Mesothelial cell of epicardium (in vitro differentiated cells): ENCODE data around the gene EPHB6. TPM values are rescaled to one million over a fixed set of nuclear protein-coding genes. Genes with fewer than 3 reads are reported as not detected.

Experiments used
- DNase-seq, 2 experiments: peaks; one replicate each; pipeline ENCODE4 v3.0.0; 2021; ENCODE audit warnings: low spot score in 2 of 2; ENCODE audit not compliant: unreplicated experiment in 2 of 2
- H3K27ac Mint-ChIP-seq: 2 replicates; pipeline ENCODE4 v1.8.0; 2021; ENCODE audit warnings: mixed read lengths
- H3K27me3 Mint-ChIP-seq: 2 replicates; pipeline ENCODE4 v1.8.0; 2021; ENCODE audit warnings: low read depth, mixed read lengths
- H3K36me3 Mint-ChIP-seq: 2 replicates; pipeline ENCODE4 v1.8.0; 2021; ENCODE audit warnings: mixed read lengths
- H3K4me1 Mint-ChIP-seq: 2 replicates; pipeline ENCODE4 v1.8.0; 2021; ENCODE audit warnings: mixed read lengths
- H3K4me3 Mint-ChIP-seq: 2 replicates; pipeline ENCODE4 v1.8.0; 2021; ENCODE audit warnings: mild to moderate bottlenecking, moderate library complexity, mixed read lengths
- H3K9me3 Mint-ChIP-seq: 2 replicates; pipeline ENCODE4 v1.8.0; 2021; ENCODE audit warnings: mixed read lengths
- total RNA-seq: library from RNA; stranded (reverse); gene quantifications from 3 replicates; pipeline ENCODE4 v1.2.1, GENCODE V29; 2021
- TF ChIP-seq, protein P1 (sequence below): fragments of 200-600 bp; sonication (generic); IDR thresholded peaks from one replicate; pipeline ENCODE4 v1.5.0; 2021; ENCODE audit warnings: antibody characterized with exemption; ENCODE audit not compliant: unreplicated experiment

Gene EPHB6
- total RNA-seq, 1 donor from 2014 or later, result 28.0 TPM

- Mint-ChIP-seq H3K9me3 (no peaks in the 10 kb centered on the region), H3K36me3 (no peaks in the 10 kb centered on the region), H3K4me1 (peaks cover 24% of the 10 kb centered on the region), H3K4me3 (no peak overlapping the region), H3K27me3 (peaks cover 1% of the 10 kb centered on the region), H3K27ac (no peak overlapping the region)
- DNase-seq, result peak in 1 of 2 experiments; percentile 41
- TF ChIP-seq, protein P1, sequence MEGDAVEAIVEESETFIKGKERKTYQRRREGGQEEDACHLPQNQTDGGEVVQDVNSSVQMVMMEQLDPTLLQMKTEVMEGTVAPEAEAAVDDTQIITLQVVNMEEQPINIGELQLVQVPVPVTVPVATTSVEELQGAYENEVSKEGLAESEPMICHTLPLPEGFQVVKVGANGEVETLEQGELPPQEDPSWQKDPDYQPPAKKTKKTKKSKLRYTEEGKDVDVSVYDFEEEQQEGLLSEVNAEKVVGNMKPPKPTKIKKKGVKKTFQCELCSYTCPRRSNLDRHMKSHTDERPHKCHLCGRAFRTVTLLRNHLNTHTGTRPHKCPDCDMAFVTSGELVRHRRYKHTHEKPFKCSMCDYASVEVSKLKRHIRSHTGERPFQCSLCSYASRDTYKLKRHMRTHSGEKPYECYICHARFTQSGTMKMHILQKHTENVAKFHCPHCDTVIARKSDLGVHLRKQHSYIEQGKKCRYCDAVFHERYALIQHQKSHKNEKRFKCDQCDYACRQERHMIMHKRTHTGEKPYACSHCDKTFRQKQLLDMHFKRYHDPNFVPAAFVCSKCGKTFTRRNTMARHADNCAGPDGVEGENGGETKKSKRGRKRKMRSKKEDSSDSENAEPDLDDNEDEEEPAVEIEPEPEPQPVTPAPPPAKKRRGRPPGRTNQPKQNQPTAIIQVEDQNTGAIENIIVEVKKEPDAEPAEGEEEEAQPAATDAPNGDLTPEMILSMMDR, result peak; percentile 82
These were observed 26.1 kb downstream of the EPHB6 start for GRCh38 chr7:142880876-142881505.

DNA sequence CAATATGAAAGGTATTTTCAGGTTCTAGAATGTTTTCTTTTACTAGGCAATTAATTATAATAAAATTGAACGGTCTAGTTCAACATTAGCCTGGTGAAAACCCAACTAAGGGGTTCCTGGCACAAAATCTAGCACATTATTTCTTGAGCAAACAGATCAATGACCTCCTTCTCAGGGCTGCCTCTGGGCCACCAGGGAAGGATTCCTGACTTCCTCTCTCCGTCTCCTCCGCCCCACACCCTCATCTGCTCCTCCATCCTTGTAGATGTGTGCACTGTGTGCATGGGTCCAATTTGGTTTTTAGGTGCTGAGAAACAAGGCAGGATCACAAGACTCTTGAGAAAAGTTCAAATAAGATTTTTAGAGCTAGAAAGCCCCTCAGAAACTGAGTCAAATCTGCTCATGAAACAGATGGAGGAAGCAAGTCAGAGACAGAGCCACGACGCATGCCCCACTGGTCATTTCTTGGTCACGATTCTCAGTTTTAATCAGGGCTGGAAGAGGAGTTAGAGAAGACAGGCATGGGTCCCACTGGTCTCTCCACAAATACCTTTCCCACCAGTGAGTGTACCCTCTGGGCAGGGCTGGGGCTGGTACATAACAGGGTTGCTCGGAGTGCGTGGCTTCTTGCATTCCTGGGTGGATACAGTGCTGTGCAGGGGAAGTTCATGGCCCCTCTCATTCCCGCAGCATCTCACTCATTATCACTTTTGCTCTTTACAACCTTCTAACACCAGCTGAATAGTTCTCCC lies 26.9 kb downstream of the EPHB6 start:
- H3K9me3 Mint-ChIP-seq, result no peaks in the 10 kb centered on the region
- peak in 1 of 2 experiments; percentile 7 for DNase-seq
- peaks cover 26% of the 10 kb centered on the region for H3K4me1 Mint-ChIP-seq
- no peak overlapping the region for H3K27ac Mint-ChIP-seq
- peaks cover 1% of the 10 kb centered on the region for H3K27me3 Mint-ChIP-seq
- H3K36me3 Mint-ChIP-seq, result no peaks in the 10 kb centered on the region
- H3K4me3 Mint-ChIP-seq, result no peak overlapping the region
- TF ChIP-seq, protein P1, result no peak

DNA sequence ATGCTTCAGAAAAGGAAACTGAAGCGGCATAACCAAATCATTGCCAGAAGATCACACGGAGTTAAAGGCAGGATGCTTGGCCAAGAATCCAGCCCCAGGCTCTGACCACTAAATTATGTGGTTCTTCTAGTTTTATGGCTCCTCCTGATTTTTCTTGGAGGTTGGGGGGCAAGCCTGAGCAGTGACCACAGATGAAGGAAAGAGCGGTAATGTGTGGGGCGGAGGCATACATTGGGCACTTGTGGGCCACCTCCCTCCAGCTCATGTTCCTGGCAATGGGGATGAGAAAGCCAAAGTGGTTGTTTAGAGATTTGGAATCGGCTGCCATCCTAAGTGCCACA lies 27.4 kb downstream of the EPHB6 start:
- Mint-ChIP-seq H3K27me3 (peaks cover 1% of the 10 kb centered on the region), H3K9me3 (no peaks in the 10 kb centered on the region)

DNA sequence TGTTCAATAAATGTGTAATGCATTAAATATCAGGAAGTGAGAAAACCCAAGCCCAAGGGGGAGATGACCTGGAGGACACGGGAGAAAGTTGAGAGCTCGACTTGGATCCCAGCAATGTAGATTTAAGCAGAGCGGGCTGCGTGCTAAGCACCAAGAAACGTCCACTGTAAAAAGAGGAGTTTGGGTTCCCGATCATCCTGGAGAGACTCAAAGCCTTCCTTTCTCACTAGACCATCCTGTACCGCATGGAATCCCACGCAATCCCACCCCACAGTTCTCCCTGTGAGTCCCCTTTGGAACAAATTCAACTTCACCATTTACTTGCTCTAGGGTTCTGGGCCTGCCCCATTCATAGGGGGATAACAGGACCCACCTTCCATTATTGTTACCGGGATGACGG lies 28.3 kb downstream of the EPHB6 start:
- DNase-seq, result no peak
- no peak overlapping the region for H3K4me3 Mint-ChIP-seq
- TF ChIP-seq, protein P1, result no peak
- H3K27me3 Mint-ChIP-seq, result peaks cover 1% of the 10 kb centered on the region
- H3K4me1 Mint-ChIP-seq, result peaks cover 26% of the 10 kb centered on the region
- no peaks in the 10 kb centered on the region for H3K9me3 Mint-ChIP-seq
- no peaks in the 10 kb centered on the region for H3K36me3 Mint-ChIP-seq
- no peak overlapping the region for H3K27ac Mint-ChIP-seq

More for the DNA sequence above, 27.4 kb downstream of the EPHB6 start:
- H3K4me1 Mint-ChIP-seq, result peaks cover 26% of the 10 kb centered on the region
- H3K4me3 Mint-ChIP-seq, result no peak overlapping the region
- DNase-seq, result no peak
- TF ChIP-seq, protein P1, result no peak
- no peak overlapping the region for H3K27ac Mint-ChIP-seq
- H3K36me3 Mint-ChIP-seq, result no peaks in the 10 kb centered on the region

DNA sequence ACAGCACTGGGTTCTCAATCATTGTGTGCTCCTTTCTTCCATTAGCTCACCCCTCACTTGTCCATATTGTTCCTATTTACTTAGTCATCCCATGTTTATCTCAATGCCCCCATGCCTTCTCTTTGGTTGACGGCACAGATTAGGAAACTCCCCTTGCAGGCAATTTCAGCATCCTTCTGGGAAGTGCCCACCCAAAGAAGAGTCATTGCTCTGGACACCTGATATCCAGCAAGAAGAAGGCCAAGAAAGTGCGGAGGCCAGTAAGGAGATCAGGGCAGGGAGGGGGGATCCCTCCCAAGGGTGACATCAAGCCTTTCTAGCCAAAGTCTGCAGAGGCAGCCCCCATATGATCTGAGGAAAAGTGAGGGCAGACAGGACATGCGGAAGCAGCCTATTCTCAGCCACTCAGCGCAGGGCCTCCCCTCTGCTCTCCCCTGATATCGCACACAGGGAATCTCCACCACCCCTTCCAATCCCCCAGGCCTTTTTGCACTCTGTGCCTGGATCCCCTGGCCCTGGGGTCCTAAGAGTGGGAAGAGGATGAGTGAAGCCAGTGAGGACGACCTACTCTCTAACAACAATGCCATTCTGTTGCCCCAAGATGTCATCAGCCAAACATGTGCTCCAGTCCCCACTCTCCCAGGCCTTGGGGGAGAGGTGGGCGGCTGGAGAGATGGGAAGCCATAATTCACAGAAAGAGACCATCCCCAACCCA lies 28.9 kb downstream of the EPHB6 start:
- Mint-ChIP-seq H3K27me3 (peaks cover 1% of the 10 kb centered on the region), H3K4me3 (no peak overlapping the region), H3K4me1 (peaks cover 26% of the 10 kb centered on the region), H3K9me3 (no peaks in the 10 kb centered on the region), H3K27ac (peak overlapping the region; percentile 28), H3K36me3 (no peaks in the 10 kb centered on the region)
- DNase-seq, result peak in 1 of 2 experiments; percentile 28
- TF ChIP-seq, protein P1, result no peak
